Duodenal mucosa (tissue), 2 donors: Measurements from ENCODE around the gene SEMA4D.
A peak's percentile ranks its signal among the peaks of the same experiment; 100 is the strongest.

Source experiments
- H3K27ac ChIP-seq: one replicate; pipeline ENCODE4 v1.7.0; 2013; ENCODE audit warnings: low read depth, low read length
- H3K27me3 ChIP-seq, 2 donors: one replicate each; pipeline ENCODE4 v1.7.0; 2013; ENCODE audit warnings: low read length in 2 of 2, control low read depth in 1 of 2; ENCODE audit not compliant: insufficient read depth in 2 of 2, control insufficient read depth in 1 of 2
- H3K36me3 ChIP-seq, 2 donors: one replicate each; pipeline ENCODE4 v1.7.0; 2013; ENCODE audit warnings: low read length in 2 of 2, control low read depth in 1 of 2; ENCODE audit not compliant: insufficient read depth in 2 of 2, control insufficient read depth in 1 of 2
- H3K4me1 ChIP-seq, 2 donors: one replicate each; pipeline ENCODE4 v1.7.0; 2013; ENCODE audit warnings: low read length in 2 of 2, control low read depth in 1 of 2; ENCODE audit not compliant: insufficient read depth in 2 of 2, control insufficient read depth in 1 of 2
- H3K4me3 ChIP-seq, 2 donors: one replicate each; pipeline ENCODE4 v1.7.0; 2013; ENCODE audit warnings: low read length in 2 of 2, low read depth in 1 of 2
- H3K9ac ChIP-seq, 2 donors: one replicate each; pipeline ENCODE4 v1.7.0; 2013; ENCODE audit warnings: low read length in 2 of 2, low read depth in 1 of 2
- H3K9me3 ChIP-seq, 2 donors: one replicate each; pipeline ENCODE4 v1.7.0; 2013; ENCODE audit warnings: low read length in 2 of 2, control low read depth in 1 of 2; ENCODE audit not compliant: control insufficient read depth in 1 of 2

SEMA4D gene

DNA sequence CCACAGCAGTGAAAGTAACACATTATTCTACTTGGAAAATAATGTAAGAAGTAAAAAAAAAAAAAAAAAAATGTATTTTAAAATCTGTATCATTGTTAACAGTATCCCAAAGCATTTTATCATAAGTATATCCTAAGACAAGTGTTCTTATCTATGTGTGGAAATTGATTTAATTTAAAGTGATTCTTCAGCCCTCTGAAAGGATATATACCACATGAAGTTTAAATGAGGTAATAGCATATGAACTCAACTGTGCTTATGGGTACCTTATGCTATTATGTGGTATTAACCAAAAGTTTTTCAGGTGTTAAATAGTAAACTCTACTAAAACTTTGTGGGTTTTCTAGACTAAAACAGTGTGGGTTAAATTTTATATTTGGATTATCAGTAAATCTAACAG is 182.4 kb downstream of the SEMA4D start:
- H3K9ac ChIP-seq = no peak overlapping the region
- H3K27me3 ChIP-seq = no peaks in the 10 kb centered on the region
- H3K4me3 ChIP-seq = no peak overlapping the region
- peaks cover 0 to 7% of the 10 kb centered on the region in 2 donors for H3K36me3 ChIP-seq
- H3K9me3 ChIP-seq = no peaks in the 10 kb centered on the region
- H3K27ac ChIP-seq = no peak overlapping the region
- H3K4me1 ChIP-seq = peaks cover 27 to 49% of the 10 kb centered on the region in 2 donors

DNA sequence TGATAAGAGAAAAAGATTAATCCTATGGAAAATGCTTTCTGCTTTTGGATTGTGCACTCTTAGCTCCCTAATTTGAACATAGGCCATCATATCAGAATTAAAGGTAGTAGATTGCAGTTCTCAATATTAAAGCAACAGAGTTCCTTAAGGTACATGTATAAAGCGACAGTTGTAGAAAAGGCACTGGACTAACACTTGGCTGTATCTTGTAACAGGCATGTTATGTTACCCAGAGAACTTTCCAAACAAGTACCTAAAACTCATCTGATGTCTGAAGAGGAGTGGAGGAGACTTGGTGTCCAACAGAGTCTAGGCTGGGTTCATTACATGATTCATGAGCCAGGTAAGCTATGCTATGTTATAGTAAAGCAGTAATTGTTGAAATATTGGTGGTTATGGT is 183.0 kb downstream of the SEMA4D start:
- Histone ChIP-seq H3K27me3 (no peaks in the 10 kb centered on the region), H3K4me1 (peaks cover 22 to 49% of the 10 kb centered on the region in 2 donors), H3K36me3 (peaks cover 0 to 7% of the 10 kb centered on the region in 2 donors), H3K9ac (peak overlapping the region in 1 of 2 donors; percentile 13), H3K9me3 (no peaks in the 10 kb centered on the region), H3K4me3 (no peak overlapping the region), H3K27ac (no peak overlapping the region)

DNA sequence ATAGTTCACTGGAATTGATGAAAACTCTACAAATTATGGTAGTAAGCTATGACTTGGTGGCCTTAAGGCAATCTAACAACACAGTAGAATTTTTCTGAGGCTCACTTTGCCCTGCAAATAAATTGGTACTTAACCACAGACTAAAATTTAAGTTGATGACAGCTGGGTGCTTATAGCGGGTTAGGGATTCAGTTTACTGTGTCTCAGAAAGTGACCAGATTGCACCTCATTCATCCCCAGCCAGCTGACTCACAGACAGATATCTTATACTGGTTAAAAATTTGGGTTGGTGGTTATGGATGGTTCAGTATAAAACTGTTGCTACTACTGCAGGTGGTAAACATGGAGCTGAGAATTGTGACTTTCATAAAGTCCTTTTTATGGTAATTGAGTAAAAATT is 184.1 kb downstream of the SEMA4D start:
- Histone ChIP-seq H3K9ac (peak overlapping the region in 1 of 2 donors; percentile 84), H3K4me1 (peaks cover 16 to 45% of the 10 kb centered on the region in 2 donors), H3K4me3 (peak overlapping the region; percentile 78 to 82), H3K36me3 (peaks cover 0 to 7% of the 10 kb centered on the region in 2 donors), H3K27me3 (no peaks in the 10 kb centered on the region), H3K27ac (no peak overlapping the region), H3K9me3 (no peaks in the 10 kb centered on the region)

DNA sequence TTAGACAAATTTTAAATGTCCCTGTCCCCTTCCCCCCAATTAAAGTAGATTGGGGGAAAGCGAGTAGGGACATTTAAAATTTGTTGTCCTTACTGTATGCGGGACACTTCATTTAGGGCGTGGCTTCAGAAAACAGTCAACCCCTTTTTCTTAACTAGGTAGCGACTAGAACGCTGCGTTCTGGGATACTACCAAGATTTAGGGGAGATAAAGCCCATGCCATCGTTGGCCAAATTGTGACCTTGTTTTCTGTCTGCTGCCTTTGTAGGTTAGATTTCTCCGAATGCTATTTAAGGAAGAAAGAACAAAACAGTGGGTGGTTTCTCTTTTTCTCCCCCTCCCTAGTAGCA is 185.7 kb downstream of the SEMA4D start:
- Histone ChIP-seq H3K36me3 (peaks cover 0 to 3% of the 10 kb centered on the region in 2 donors), H3K27me3 (no peaks in the 10 kb centered on the region), H3K9ac (peak overlapping the region; percentile 84 to 90), H3K4me1 (peaks cover 8 to 36% of the 10 kb centered on the region in 2 donors), H3K9me3 (no peaks in the 10 kb centered on the region), H3K27ac (no peak overlapping the region), H3K4me3 (peak overlapping the region; percentile 78 to 82)

DNA sequence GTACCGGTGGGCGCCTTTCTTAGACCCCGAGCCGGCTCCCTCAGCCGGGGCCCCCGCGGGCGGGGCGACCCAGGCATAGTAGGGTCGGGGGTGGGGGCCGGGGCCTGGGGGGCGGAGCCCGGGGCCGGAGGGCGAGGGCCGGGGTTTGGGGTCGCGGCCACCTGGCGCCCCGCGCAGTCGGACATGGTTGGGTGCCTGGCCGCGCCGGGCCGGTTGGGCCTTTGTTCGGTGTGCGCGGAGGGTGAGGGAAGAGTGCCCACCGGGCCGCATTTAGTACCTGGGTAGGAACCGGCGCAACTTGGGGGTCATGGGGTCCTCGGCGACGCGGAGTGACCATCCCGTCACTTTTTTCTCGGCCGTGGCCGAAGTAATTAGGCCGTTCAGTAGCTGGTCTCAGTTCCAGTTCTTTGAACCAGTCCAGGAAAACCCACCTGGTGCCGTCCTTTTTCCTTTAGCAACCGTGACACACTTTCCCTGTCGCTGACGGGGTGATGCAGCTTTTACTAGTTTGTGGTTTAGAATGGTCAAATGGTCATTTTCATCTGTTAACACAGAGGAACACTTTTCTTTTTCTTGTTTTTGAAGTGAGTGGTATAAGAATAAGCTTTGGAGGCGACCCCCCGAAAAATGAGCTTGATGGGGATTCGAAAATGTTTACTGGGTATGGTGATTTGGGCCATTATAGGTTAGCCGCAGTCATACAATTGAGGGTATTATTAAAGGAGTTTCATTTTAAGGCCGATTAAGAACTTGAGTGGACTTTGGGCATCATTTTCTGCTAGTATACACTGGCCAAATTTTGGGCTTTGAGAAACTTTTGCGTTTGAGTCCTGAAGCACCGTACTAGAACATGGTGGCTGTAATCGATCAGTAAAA is 186.3 kb downstream of the SEMA4D start:
- Histone ChIP-seq H3K36me3 (peaks cover 0 to 1% of the 10 kb centered on the region in 2 donors), H3K9me3 (no peaks in the 10 kb centered on the region), H3K27ac (peak overlapping the region; percentile 27), H3K9ac (peak overlapping the region; percentile 84 to 90), H3K4me1 (peaks cover 8 to 34% of the 10 kb centered on the region in 2 donors), H3K4me3 (peak overlapping the region; percentile 78 to 82), H3K27me3 (no peaks in the 10 kb centered on the region)
